Midbrain (tissue), 1 donor: Measurements from ENCODE around the gene RING1.

Experiments used
- DNase-seq: peaks from one replicate; lab custom pipeline; 2025; lab: John Stamatoyannopoulos, UW

Gene RING1

DNA sequence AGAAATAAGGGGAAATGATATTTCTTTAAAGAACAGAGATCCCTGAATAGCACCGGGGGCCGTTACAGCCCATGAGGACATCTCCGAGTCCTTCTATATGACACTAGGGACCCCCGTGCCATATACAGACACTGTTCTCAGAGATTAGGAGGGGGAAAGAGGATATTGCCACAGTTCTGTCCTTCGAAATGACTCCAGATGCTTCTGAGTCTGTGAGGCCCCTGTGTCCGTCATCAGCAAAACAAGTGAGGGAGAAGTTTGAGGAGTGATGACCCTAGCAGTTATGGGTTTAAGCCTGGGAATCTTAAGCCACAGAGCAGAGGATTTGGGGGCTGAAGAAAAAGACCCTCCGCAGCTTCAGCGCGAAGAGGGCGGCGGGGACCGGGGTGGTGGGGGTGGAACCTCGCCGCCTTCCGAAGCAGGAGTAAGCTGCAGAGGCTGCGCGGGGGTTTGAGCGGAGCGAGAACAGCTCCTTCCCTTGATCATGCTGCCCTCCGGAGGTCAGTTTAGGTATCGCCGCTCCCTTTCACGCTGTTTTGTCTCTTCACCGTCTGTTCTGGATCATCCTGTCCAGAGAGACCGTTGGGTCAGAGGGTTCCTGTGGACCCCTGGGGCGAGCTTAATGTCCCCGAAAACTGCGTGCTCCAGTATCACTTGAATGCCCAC is 39.8 kb downstream of the RING1 start:
- peak; percentile 89 for DNase-seq

- no peak for DNase-seq
These were observed 40.3 kb downstream of the RING1 start for GRCh38 chr6:33248643-33248931.

- DNase-seq, result peak; percentile 99
These were observed 40.8 kb downstream of the RING1 start for GRCh38 chr6:33248932-33249731.

DNA sequence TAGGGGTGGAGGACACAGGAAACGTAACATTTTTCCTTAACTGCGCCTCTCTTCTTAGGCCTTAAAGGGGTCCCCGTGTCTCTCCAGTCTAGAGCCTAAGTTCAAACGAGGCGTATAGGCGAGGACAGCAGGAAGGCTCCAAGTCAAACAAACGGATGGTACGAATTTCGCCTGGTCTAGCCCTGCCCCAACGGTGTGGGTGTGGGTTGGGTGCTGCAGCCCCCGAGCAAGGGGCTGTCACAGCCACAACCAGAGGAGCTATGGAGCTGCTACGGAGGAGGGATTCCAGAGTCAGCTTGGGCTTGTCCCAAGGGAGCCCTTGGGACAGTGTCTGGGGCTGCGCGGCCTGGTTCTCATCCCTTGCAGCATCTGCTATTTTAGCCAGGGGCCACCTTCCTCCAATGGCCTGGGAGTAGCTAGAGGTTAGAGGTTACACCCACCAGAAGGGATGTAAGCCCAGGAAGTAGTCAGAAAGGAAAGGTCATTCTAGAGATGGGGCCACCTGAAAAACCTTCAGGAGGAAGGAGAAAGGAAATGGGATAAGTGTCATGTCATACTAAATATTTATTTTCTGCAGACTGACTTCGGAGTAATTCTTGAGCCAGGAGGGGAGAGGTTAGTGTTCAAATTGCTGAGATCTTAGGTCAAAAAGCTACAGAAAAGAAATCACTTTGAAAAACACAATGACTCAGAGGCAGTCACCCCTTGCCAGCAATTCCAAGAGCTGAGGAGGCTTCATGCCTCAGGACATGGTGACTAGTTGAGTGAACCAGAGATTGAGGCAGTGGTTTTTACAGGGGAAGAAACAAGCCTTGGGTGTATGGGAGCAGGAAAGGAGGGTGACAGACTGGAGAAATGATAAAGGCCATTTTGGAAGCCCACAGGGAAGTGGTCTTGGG is 41.7 kb downstream of the RING1 start:
- no peak for DNase-seq

GRCh38 chr6:33250731-33251130 is 42.4 kb downstream of the RING1 start:
- no peak for DNase-seq

- DNase-seq, result no peak
These were observed 43.2 kb downstream of the RING1 start for GRCh38 chr6:33251395-33252012.

DNA sequence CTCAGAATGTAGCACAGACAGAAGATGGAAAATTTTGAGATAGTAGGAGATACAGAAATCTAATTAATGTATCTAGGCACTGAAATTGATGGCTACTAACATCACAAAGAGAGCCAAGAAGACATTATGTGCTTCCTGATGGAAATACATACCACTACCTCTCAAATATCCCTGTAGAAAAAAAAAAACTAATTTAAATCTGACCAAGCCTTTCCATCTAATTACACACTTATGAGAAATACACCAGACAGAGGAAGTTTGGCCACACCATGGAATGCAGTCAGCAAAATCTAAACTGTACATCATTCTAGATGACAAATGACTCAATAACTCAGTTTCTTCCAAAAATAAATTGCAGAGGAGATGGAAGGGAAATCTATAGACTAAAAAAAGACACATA is 44.5 kb downstream of the RING1 start:
- no peak for DNase-seq

DNA sequence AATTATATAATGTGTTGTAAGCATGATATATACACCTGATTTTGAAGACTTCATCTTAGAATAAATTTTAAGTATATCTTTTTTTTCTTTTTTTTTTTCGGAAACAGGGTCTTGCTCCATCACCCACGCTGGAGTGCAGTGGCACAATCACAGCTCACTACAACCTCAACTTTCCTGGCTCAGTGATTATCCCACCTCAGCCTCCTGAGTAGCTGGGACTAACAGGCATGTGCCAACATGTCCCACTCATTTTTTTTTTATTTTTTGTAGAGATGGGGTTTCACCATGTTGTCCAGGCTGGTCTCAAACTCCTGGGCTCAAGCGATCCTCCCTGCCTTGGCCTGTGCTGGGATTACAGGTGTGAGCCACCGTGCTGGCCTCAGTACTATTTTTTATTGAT is 46.3 kb downstream of the RING1 start:
- DNase-seq, result no peak

- no peak for DNase-seq
These were observed 50.7 kb downstream of the RING1 start for GRCh38 chr6:33259032-33259431.
